HEK293 (cell line): ENCODE measurements around the gene KLK2.

Experiments used
- CTCF ChIP-seq: fragments of 450-650 bp; formaldehyde crosslinking; IDR thresholded peaks from 2 replicates; pipeline ENCODE4 v1.5.1; 2016; ENCODE audit warnings: missing biosample characterization, missing genetic modification characterization
- ELK4 ChIP-seq: IDR thresholded peaks from 2 replicates; pipeline ENCODE4 v1.6.1; 2011; ENCODE audit warnings: mild to moderate bottlenecking, low read depth, low read length, borderline replicate concordance
- TCF7L2 ChIP-seq: IDR thresholded peaks from 2 replicates; pipeline ENCODE4 v1.6.1; 2011; ENCODE audit warnings: low read depth, mild to moderate bottlenecking, inconsistent platforms, low read length, moderate library complexity, borderline replicate concordance
- ZBTB48 ChIP-seq: fragments of 450-650 bp; formaldehyde crosslinking; IDR thresholded peaks from 2 replicates; pipeline ENCODE4 v1.5.1; 2016; ENCODE audit warnings: missing biosample characterization, missing genetic modification characterization
- ZFP41 ChIP-seq: fragments of 450-650 bp; formaldehyde crosslinking; IDR thresholded peaks from 2 replicates; pipeline ENCODE4 v1.5.1; 2016; ENCODE audit warnings: missing biosample characterization, missing genetic modification characterization, borderline replicate concordance
- ZNF2 ChIP-seq: fragments of 450-650 bp; formaldehyde crosslinking; IDR thresholded peaks from 2 replicates; pipeline ENCODE4 v1.5.1; 2016; ENCODE audit warnings: missing biosample characterization, missing genetic modification characterization
- ZNF24 ChIP-seq: fragments of 450-650 bp; formaldehyde crosslinking; IDR thresholded peaks from 2 replicates; pipeline ENCODE4 v1.5.1; 2016; ENCODE audit warnings: missing biosample characterization, missing genetic modification characterization
- ZNF274 ChIP-seq, 2 experiments: fragments of 200-500 bp in 1 of 2; fragments of 450-650 bp in 1 of 2; sonication (Bioruptor generic) in 1 of 2; formaldehyde crosslinking in 1 of 2; IDR thresholded peaks; 2 replicates each; pipeline versions ENCODE4 v1.5.1 to v1.6.1; 2014 to 2016; ENCODE audit warnings: borderline replicate concordance in 1 of 2, inconsistent platforms in 1 of 2, low read length in 1 of 2, missing biosample characterization in 1 of 2, missing genetic modification characterization in 1 of 2
- ZNF416 ChIP-seq: fragments of 450-650 bp; formaldehyde crosslinking; IDR thresholded peaks from 2 replicates; pipeline ENCODE4 v1.5.1; 2016; ENCODE audit warnings: missing biosample characterization, missing genetic modification characterization
- ZNF423 ChIP-seq: fragments of 450-650 bp; formaldehyde crosslinking; IDR thresholded peaks from 2 replicates; pipeline ENCODE4 v1.5.1; 2016; ENCODE audit warnings: missing biosample characterization, missing genetic modification characterization

- no peak for TF ChIP-seq ELK4
- TF ChIP-seq ZBTB48 (tag by site-specific recombination): no peak
- TF ChIP-seq CTCF (tag by site-specific recombination): no peak
- no peak for TF ChIP-seq ZNF24 (tag by site-specific recombination)
- TF ChIP-seq TCF7L2: no peak
- TF ChIP-seq ZNF423: no peak
- no peak for TF ChIP-seq ZFP41 (tag by site-specific recombination)
- no peak for TF ChIP-seq ZNF2 (tag by site-specific recombination)
- no peak for TF ChIP-seq ZNF274 (IDR thresholded peaks at IDR 0.05; ENCODE audit: low read length)
- TF ChIP-seq ZNF274 (tag by site-specific recombination; IDR thresholded peaks at IDR 0.05; ENCODE audit: borderline replicate concordance): no peak
- no peak for TF ChIP-seq ZNF416 (tag by site-specific recombination)
Measured at GRCh38 chr19:50902640-50903039, 29.4 kb downstream of the KLK2 start.
